Hepatocyte (in vitro differentiated cells): Measurements from ENCODE around the gene APBA1. TPM values are rescaled to one million over a fixed set of nuclear protein-coding genes. Genes with fewer than 3 reads are reported as not detected.

Experiments used
- DNase-seq: peaks from one replicate; pipeline ENCODE4 v3.0.0-alpha.2; 2016; ENCODE audit warnings: low spot score
- H2AFZ ChIP-seq: fragments of 200-600 bp; sonication (generic); 2 replicates; pipeline ENCODE4 v1.6.0; 2016; ENCODE audit warnings: antibody characterized with exemption, mild to moderate bottlenecking
- H3K27ac ChIP-seq: fragments of 200-600 bp; sonication (generic); 2 replicates; pipeline ENCODE4 v1.5.1; 2016; ENCODE audit warnings: mild to moderate bottlenecking
- H3K27me3 ChIP-seq: fragments of 200-600 bp; sonication (generic); 2 replicates; pipeline ENCODE4 v1.6.1; 2016
- H3K36me3 ChIP-seq: fragments of 200-600 bp; sonication (generic); replicated peaks from 2 replicates; pipeline ENCODE4 v1.5.1; 2016; ENCODE audit warnings: low read depth; ENCODE audit not compliant: insufficient read depth
- H3K4me1 ChIP-seq: fragments of 200-600 bp; sonication (generic); 2 replicates; pipeline ENCODE4 v1.5.1; 2016; ENCODE audit warnings: mild to moderate bottlenecking, moderate library complexity; ENCODE audit not compliant: insufficient read depth
- H3K4me2 ChIP-seq: fragments of 200-600 bp; sonication (generic); 2 replicates; pipeline ENCODE4 v1.6.0; 2016
- H3K4me3 ChIP-seq: fragments of 200-600 bp; sonication (generic); 2 replicates; pipeline ENCODE4 v1.5.1; 2016; ENCODE audit warnings: mild to moderate bottlenecking
- H3K79me2 ChIP-seq: fragments of 200-600 bp; sonication (generic); 2 replicates; pipeline ENCODE4 v1.6.0; 2017; ENCODE audit warnings: mild to moderate bottlenecking
- H3K9me2 ChIP-seq: fragments of 200-600 bp; sonication (generic); replicated peaks from 2 replicates; pipeline ENCODE4 v1.6.0; 2017; ENCODE audit warnings: mild to moderate bottlenecking; ENCODE audit not compliant: insufficient read depth
- H3K9me3 ChIP-seq: fragments of 200-600 bp; sonication (generic); 2 replicates; pipeline ENCODE4 v1.5.1; 2016; ENCODE audit warnings: low read depth, mild to moderate bottlenecking
- H4K20me1 ChIP-seq: fragments of 200-600 bp; sonication (generic); 2 replicates; pipeline ENCODE4 v1.6.0; 2016; ENCODE audit warnings: mild to moderate bottlenecking; ENCODE audit not compliant: insufficient read depth, poor library complexity, severe bottlenecking
- CTCF ChIP-seq: fragments of 200-600 bp; sonication (generic); IDR thresholded peaks from 2 replicates; pipeline ENCODE4 v1.5.1; 2016; ENCODE audit warnings: antibody characterized with exemption, mild to moderate bottlenecking; ENCODE audit not compliant: poor library complexity
- EZH2 ChIP-seq: fragments of 200-600 bp; sonication (generic); IDR thresholded peaks from 2 replicates; pipeline ENCODE4 v1.6.1; 2016; ENCODE audit warnings: antibody characterized with exemption, mild to moderate bottlenecking, borderline replicate concordance
- EZH2phosphoT487 ChIP-seq: fragments of 200-600 bp; sonication (generic); IDR thresholded peaks from one replicate; pipeline ENCODE4 v1.6.1; 2018; ENCODE audit warnings: antibody characterized with exemption, mild to moderate bottlenecking, low read depth, moderate library complexity; ENCODE audit not compliant: unreplicated experiment, severe bottlenecking
- WGBS: methylation state at CpG from one replicate; pipeline ENCODE4 v1.1.6; 2016; ENCODE audit warnings: low lambda C conversion rate; ENCODE audit errors: missing lambda C conversion rate; 5-methylcytosine and 5-hydroxymethylcytosine counted together
- polyA plus RNA-seq: library from polyadenylated mRNA; unstranded; fragments of >200 nt; fragmentation: Nextera tagmentation; extraction: Ambion mirVana; gene quantifications from 2 replicates; pipeline ENCODE4 v1.2.1, GENCODE V29; 2016
- total RNA-seq: library from RNA; depleted of rRNA; stranded (reverse); fragments of >200 nt; gene quantifications from 2 replicates; pipeline ENCODE4 v1.2.3, GENCODE V29; 2014

The APBA1 gene
- total and polyA plus RNA-seq, 2 experiments from 2014 or later = 1.5 to 12.0 TPM

DNA sequence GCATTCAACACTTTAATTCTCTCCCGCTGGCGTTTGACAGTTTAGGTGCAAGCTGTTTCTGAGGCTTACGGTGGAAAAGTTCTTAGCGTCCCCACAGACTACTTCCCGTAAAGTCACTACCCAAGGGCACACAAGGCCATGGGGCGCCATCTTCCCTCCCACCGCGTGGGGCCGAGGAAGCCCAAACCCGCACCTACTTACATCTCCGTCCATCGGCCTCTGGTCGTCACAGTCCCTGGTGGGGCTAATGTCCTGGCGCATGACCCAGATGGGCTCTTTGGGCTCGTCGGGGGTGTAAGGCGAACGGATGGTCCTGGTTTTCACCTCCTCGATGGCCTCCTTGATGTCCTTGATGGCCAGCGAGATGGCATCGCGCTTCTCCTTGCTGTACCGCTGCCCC, 156.4 kb downstream of the APBA1 start:
- Histone ChIP-seq H3K36me3 (no peaks in the 10 kb centered on the region), H2AFZ (no peak overlapping the region), H3K4me2 (no peak overlapping the region), H4K20me1 (no peaks in the 10 kb centered on the region), H3K27ac (no peak overlapping the region), H3K79me2 (no peaks in the 10 kb centered on the region), H3K9me3 (no peaks in the 10 kb centered on the region), H3K4me1 (no peaks in the 10 kb centered on the region), H3K9me2 (no peaks in the 10 kb centered on the region), H3K27me3 (no peaks in the 10 kb centered on the region), H3K4me3 (no peak overlapping the region)
- no peak for TF ChIP-seq EZH2
- TF ChIP-seq CTCF = no peak
- TF ChIP-seq EZH2phosphoT487 = no peak
- WGBS = over 99% methylated on average over 23 of the region's 23 CpGs
- no peak for DNase-seq

DNA sequence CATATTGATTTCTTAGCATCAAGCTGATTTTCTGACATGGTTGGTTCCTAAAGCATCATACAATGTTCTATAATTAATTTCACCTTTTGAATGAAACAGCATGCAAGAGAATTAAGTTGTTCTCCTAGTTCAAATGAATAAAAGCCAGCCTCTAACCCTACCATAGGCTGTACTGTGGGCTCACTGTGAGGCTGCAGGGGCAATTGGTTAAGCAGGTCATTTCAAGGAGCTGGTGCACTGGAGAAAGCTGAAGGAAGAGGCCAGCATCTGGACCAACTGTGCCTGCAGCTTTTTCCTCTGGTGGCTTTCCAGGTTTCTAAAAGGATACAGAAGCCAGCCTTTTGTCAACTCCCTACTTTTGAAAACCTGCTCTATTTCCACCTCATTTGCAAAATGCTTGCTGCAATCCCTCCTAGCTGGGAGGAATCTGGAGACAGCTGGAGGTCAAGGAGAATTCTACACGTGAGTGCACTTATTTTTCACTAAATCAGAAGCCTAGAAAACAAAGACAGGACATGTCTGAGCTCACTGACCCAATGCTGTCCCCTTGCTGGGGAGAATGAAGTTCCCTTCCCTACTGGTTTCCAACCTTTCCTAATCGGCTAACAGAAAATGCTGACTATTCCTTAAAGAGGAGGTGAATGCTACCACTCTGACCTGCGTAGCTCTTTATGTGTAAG, 158.9 kb downstream of the APBA1 start:
- WGBS = 69% methylated on average over 3 of the region's 3 CpGs
- Histone ChIP-seq H3K9me2 (no peaks in the 10 kb centered on the region), H4K20me1 (no peaks in the 10 kb centered on the region), H3K79me2 (no peaks in the 10 kb centered on the region), H3K27me3 (no peaks in the 10 kb centered on the region), H3K4me1 (no peaks in the 10 kb centered on the region), H3K27ac (no peak overlapping the region), H3K4me2 (no peak overlapping the region), H3K9me3 (no peaks in the 10 kb centered on the region), H3K36me3 (no peaks in the 10 kb centered on the region), H2AFZ (no peak overlapping the region), H3K4me3 (no peak overlapping the region)
- no peak for DNase-seq
- TF ChIP-seq CTCF (no peak), EZH2phosphoT487 (no peak), EZH2 (no peak)

DNA sequence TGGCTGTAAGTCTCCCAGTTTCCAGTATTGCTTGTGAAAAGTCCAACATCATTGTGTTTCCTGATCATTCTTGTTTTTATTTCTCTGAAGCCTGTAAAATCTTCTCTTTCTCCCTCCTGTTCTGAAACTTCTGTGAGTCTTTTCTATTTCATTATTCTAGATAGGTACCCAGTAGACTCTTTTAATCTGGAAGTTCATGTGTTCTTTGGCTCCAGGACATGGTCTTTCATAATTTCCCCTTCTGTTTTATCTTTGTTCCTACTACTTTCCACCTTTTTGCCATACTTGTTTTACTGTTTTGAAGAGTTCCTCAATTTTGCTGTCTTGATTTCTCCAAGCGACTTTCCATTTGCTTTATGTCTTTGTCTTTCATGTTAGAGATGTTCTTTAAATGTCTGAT, 168.1 kb downstream of the APBA1 start:
- H3K27ac ChIP-seq = no peak overlapping the region
- H3K27me3 ChIP-seq = no peaks in the 10 kb centered on the region
- H3K79me2 ChIP-seq = no peaks in the 10 kb centered on the region
- H3K4me3 ChIP-seq = no peak overlapping the region
- no peaks in the 10 kb centered on the region for H3K36me3 ChIP-seq
- H4K20me1 ChIP-seq = no peaks in the 10 kb centered on the region
- 92% methylated on average over 1 of the region's 1 CpG for WGBS
- H3K4me2 ChIP-seq = no peak overlapping the region
- no peaks in the 10 kb centered on the region for H3K9me3 ChIP-seq
- H2AFZ ChIP-seq = no peak overlapping the region
- no peaks in the 10 kb centered on the region for H3K4me1 ChIP-seq
- no peak for DNase-seq
- TF ChIP-seq EZH2phosphoT487 (no peak), EZH2 (no peak), CTCF (no peak)
- H3K9me2 ChIP-seq = no peaks in the 10 kb centered on the region
